ENCODE measurements around the gene CPB1.
"Not testable (repeated sequence)": the region's sequence is repeated elsewhere in the genome, so short reads cannot be mapped to it uniquely, and the experiment has no call there.

Gene CPB1

DNA sequence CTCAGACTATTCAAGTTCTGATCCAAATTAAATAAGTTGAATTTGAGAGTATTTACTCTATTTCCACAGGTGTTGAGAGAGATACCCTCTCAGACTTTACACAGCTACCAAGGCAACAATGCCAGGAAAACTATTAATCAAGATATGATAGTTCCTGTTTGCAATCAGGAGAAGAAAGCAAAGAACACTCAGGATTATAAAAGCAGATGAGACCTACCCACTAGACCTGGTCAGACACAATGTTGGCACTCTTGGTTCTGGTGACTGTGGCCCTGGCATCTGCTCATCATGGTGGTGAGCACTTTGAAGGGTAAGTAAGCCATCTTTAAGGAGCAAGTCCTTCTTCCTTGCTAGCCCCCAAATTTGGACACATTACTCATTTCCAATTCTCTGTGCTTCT, at the start of gene CPB1:
CPB1 (plus strand) TSS at position 227 of the 400 bp plus-strand sequence; CDS start at position 240, 13 bp downstream.
- DNase-seq: no peak

DNA sequence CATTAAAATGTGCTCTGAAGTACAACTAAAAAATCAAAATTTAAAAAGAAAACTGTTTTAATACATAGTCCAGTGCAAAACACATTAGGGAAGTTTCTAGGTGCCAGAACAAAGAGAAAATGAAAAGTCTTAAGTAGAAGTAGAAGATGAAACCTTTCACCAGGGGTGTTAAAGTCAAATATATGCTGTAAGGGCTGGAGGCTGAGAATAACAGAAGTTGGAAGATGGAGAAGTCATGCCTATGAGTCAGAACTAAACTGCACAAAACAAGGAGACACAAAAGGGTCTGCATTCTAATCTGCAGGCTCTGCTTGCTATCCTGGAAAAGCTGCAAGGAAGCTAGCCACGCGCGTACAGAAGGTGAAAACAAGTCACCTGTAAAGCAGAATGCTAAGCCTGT, 48.7 kb upstream of the CPB1 start:
- no peak for DNase-seq

DNA sequence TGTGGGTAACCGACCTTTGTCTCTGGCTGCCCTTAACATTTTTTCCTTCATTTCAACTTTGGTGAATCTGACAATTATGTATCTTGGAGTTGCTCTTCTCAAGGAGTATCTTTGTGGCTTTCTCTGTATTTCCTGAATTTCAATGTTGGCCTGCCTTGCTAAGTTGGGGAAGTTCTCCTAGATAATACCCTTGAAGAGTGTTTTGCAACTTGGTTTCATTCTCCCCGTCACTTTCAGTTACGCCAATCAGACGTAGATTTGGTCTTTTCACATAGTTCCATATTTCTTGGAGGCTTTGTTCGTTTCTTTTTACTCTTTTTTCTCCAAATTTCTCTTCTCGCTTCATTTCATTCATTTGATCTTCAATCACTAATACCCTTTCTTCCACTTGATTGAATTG, 42.6 kb upstream of the CPB1 start:
- DNase-seq: not testable (repeated sequence)

DNA sequence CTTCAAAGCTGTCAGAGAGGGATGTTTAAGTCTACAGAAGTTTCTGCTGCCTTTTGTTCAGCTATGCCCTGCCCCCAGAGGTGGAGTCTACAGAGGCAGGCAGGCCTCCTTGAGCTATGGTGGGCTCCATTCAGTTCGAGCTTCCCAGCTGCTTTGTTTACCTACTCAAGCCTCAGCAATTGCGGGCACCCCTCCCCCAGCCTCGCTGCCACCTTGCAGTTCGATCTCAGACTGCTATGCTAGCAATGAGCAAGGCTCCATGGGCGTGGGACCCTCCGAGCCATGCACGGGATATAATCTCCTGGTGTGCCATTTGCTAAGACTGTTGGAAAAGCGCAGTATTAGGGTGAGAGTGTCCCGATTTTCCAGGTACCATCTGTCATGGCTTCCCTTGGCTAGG, 41.5 kb upstream of the CPB1 start:
- not testable (repeated sequence) for DNase-seq

DNA sequence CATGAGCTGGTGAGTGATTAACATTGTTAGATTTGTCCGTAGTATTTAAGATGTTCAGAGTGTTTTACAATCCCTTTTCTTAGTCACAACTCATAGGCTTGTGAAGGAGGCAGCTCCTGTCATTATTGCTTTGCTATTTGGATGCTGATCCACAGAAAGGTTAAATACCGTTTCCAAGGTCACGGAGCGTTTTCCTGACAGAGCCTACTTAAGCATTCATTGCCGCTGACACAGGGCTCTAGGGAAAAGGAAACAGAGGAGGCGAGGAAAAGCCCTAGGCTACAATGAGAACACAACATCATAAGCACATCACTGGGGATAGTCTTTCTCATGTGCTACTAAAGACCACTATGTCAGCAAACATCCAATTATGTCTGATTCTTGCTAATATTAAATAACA, 38.5 kb upstream of the CPB1 start:
- DNase-seq: no peak

DNA sequence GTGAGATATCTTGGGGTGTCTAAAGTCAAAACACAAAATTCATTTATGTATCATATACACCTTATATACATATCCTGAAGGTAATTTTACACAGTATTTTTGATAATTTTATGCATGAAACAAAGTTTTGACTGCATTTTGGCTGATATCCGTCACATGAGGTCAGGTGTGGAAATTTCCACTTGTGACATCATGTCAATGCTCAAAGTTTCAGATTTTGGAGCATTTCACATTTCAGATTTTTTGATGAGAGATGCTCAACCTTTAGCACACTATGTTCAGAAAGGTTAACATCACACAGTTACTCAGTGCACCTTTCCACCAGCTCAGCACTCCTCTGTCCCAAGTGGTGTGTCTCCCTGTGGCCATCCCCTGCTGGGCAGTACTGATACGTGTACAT, 37.7 kb upstream of the CPB1 start:
- DNase-seq: no peak

DNA sequence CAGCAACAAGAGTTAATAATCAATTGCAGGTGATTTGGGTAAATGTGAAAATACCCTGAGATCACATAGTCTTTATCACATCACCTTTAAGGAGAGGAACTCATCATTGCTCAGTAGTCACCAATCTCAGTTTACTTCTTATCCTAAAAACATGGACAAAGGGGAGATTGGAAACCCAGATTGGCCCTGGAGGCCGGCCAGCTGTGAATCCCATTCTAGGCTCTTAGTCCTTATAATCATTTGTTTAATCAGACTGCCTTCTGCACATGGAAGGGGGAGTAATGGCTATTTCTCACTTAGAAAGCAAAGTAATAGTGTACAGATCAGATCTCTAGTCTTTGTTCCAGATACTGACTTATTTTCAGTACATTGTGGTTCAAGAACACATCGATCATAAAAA, 37.2 kb upstream of the CPB1 start:
- DNase-seq: no peak

DNA sequence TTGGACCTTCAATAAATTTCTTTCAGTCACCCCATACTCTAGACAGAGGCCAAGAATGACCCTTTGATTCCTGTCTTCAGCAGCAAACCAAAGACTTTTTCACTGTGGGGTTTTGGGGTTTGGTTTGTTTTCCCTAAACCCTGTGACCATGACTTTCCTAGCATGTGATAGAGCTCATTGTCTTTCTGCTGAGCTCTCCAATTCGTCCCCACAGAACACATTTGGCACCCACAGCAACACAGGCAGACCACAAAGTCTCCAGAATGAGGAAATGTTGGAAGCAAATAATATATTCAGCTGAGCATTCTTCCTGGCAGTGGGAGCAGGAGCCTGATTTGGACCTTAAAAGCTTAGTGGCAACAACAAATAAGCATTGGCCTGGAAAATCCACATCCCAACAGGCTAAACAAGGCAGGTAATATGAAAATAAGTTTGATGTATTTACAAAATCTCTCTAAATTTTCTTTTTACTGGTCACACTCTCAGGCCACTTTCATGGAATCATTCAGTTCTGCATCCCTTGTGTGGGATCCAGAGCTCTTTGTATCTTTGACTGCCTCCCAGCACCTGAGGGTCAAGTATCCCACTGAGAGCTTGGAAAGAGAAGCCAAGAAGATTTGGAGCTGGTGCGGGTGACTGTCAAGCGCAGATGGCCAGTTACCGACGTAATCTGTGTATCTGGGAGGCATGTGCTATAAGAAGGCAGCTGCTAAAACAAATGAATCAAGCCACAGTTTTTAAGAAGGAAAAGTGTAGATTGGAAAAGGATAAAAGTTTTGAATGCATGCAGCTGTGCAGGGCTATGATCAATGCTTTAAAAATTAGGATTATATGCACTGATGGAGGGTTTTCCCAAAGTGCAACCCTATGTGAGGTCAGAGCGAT, 36.5 kb upstream of the CPB1 start:
- no peak for DNase-seq

DNA sequence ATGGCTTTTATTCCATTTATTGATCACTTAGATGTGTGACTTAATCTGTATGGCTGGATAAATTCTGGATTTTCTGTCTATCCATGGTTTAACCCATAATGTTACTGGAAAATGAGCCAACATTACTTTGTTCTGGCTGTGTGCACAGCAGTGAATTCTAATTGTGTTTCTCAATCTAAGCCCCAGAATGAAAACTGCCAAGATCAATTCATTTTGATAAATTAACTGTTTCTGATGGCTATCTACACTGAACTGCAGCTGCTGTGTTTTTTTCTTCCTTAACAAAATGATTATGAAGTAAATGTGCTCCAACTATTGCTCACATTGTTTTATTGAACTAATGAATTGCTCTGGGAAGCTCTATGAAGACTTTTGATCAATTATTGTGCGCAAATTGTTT, 35.7 kb upstream of the CPB1 start:
- DNase-seq: no peak

DNA sequence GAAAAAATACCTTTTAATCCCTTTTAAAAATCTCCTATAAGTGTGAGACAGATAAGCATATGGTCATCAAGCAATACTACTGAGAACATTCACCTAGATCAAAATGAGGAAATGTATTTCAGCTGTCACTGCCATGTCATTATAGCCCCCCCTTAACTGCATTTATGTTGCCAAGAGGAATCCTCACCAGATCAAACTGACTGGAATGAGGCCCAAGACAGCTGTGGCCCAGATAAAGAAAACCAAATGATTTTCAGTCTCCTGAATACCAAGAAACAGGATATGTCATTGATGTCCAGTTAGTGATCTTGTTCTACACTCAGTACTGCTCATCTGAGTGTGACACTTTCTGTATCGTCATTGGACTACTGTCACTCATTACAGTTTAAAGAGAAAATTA, 35.1 kb upstream of the CPB1 start:
- DNase-seq: no peak

DNA sequence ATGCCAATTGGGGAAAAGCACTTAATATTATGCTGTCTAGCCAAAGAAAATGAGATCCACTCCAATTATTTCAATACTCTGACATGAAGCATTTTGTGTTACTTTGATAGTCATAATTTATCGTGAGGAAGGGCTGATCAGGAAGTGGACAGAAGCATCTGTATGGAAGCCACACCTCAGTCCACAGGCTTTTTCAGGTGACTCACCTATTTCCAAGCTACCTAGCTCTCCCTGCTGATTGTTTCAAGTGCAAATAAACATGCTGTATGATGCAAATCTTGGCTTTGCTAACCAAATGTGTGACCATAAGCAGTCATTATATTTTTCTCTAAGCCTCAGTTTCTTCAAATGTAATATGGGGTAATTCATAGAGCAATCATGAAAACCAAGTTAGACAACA, 30.8 kb upstream of the CPB1 start:
- no peak for DNase-seq

DNA sequence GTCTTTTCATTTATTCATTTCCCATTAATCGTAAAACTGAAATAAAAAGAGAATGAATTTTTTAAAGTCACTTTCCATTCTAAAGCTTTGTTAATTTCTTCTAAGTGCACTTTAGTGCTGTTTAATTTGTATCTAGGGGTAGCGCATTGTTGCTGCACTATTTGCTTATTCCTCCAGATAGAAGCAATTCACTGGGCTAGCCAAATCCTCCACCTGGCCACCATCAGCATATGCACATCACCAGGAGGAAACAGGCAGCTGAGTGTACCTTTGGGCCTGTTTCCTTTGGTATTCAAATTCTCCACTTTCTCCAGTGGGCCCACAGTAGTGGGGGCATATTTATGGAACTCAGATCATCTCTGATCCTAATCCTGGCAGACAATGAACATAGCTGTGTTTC, 29.8 kb upstream of the CPB1 start:
- no peak for DNase-seq

DNA sequence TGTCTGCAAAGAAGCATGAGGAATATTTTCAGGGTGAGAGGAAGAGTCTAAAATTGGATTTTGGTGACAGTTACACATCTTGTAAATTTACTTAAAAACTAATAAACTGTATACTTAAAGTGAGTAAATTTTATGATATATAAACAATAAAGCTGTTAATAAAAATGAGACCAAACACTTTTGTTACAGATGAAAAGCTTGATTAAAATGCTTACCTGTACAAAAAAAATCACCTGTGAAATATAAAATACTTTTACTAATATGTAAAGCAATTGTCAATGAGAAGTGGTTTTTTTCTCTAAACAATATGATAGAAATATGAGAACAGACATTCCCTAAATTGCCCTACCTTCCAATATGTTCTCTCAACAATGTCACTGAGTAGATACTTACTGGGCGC, 27.2 kb upstream of the CPB1 start:
- DNase-seq: no peak

DNA sequence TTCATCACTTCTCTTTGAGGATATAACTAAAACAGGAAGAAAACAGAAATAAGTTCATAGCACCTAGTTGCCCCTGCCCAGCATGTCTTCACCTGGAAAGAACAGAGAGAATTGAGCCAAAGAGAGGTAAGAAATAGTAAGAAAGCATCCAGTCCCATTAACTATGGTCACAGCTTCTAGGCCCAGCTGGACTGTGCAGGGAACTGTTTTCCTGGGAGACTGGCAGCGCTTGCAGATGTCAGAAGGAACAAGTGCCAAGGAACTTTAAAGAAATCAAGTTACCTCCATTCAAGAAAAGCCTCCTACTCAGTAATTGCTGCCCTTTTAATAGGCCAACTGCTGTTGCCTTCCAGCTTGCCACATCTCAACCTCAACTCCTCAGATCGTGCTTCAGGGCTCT, 17.8 kb upstream of the CPB1 start:
- DNase-seq: no peak

DNA sequence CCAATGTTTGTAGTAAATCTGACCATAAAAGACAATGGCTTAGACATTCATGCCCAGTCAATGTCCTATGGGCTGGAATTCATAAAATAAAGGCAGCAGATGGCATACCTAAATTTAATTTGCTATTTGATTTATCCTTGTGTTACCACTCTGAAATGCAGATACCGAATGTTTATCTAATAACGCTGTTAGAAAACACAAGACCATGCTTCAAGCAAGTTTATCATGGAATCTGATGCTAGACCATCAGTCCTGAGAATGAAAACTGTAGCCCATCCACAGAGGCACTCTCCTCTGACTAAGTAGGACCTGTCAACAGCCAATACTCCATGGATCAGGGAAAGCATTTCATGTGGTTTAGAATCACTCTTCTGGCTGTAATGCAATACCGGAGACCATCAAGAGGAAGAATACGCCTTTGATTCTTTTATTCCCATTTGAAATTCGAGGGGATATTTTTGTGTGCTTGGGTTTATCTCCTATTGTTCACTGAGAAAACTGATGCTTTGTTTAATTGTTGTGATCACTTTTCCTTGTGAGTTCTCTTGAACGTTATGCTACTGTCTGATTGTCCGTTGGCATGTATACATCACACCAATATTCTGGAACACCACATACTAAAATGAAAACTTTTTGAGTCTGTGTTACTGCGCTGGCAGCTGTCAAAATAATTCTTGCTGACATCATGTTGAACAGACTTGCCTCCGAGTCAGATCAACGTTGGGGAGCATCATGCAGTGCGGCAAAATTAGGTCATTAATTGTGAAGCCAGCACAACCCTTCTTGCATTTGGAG, 12.1 kb upstream of the CPB1 start:
- no peak for DNase-seq

DNA sequence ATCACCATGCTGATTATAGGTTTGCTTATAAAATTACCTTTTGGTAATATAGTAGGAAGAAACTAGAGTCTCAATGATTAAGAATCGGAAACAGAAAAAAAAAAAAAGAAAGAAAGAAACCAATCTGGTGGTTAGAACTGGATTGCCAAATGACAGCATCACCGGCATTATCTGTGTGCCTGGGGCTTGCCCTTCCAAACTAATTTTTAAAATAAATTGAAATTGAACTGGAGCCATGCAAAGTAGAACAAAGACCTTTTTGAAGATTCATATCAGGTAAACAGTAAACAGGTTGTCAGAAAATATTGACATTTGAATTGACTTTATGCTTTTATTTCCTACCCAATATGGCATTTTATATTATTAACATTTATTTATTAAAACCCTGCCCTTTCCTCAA, 11.2 kb upstream of the CPB1 start:
- DNase-seq: no peak

DNA sequence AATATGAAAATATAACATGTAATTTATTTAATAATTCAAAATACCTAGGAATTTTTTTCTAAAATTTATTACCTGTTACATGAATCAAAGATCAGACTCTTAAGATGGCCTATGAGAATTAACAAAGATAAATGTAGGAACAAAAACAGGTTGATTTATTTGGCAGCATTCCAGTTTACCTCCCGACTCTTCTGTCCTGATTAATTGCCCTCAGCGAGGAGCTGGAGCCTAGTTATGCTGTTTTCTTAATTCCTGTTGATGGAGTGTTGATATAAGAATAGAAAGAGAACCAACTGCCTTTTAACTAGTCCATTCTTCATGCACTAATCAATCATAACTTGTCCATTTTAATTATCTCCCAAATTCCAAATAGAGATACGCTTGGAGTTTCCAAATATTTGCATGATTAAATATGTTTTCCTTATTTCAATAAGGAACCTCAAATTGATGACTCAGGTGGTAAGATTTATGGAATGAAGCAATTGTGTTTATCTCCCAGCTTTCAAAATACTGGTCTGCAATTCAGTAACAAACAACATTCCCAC, 10.6 kb upstream of the CPB1 start:
- DNase-seq: no peak

DNA sequence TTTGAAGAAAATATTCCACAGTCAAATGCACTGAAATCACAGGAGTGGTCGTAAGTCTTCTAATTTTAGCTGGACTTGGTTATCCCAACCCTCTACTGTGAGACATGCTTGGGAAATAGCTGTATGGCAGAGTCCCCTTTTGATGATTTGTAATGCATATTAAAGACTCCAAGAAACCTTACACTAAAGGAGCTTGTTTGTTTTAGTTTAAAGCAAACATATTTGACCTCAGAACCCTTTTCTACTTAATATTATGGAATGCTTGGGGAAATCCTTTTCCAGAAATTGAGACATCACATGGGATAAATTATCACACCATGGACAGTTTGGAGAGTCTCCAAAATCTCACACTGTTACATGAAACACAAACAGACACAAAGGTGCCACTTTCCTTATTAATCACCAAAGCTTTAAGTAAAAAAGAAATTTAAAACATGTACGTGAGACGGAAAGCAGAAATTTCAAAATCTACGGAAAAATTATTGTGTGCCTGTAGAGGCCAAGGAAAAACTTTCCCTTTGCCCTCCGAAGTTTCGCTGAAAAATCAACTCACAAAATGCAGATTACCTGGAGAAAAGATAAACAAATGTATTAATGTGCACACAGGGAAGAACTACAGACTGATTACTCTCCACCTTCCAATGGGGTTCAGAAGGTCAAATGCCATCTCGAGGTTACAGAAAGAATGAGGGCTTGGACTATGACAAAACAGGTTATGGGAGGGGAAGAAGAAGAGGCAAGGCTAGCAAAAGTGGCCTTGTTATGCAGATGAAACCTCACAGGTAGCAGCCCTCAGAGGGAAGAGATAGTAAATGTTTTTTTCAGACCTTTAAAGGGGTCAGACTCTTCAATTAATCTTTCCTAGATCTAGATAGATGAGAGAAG, 7.0 kb upstream of the CPB1 start:
- no peak for DNase-seq

DNA sequence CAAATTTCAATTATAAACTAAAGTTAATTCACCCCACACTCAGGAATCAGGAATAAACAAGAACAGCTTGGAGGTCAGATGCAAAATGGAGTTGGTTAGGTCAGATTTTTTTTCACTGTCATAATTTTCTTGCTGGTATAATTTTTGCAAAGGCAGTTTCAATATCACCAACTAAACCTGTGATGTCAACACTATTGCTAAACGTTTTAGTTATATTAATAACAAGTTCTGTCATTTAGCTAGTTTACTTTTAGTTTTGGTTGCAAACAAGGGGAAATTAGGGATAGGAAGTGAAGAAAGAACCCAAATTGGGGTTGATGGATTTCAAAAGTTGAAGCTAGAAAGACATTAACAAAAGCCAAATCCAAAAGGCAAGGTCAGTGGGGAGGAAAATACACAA, 4.6 kb upstream of the CPB1 start:
- no peak for DNase-seq

DNA sequence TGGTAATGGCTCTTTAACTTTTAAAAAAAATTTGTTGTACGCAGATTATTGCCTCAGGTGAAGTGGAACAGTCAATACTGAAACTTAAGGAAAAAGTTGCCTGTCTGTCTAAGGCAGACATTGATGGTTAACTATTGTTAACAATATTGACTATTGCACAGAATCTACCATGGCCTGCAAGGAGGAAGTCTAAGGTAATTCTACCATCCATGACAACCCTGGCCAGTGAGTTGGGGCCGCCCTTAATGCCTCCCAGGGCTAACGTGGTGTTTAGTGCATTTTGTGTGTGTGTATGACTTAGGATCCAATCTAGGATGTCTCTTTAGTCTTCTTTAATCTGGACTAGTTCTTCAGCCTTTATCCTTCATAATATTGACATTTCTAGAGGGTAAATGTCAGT, 2.1 kb upstream of the CPB1 start:
- DNase-seq: no peak

DNA sequence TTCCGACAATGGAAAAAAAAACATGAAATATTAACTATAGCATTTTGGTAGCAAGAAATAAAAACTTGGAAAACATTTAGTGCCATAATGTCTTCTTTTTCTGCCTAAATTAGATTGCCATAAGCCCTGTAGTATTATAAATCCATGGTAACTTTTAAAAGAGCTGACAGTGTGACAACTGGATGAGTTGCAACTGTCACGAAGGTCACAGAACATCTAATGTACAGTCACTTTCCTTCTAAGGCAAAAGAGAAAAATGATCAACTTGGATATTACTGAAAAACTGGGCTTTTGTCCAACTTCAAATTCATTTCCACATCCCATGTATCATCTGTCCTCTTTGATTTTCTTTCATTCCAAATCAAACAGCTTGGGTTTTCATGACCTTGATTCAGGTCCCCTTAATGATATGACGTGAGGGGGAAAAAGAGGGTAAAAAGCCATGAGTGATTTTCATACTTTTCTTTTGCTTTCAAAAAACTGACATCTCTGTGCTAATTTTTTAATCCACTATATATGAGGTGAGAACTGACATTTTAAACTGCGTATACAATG, 602 bp downstream of the CPB1 start:
- no peak for DNase-seq

DNA sequence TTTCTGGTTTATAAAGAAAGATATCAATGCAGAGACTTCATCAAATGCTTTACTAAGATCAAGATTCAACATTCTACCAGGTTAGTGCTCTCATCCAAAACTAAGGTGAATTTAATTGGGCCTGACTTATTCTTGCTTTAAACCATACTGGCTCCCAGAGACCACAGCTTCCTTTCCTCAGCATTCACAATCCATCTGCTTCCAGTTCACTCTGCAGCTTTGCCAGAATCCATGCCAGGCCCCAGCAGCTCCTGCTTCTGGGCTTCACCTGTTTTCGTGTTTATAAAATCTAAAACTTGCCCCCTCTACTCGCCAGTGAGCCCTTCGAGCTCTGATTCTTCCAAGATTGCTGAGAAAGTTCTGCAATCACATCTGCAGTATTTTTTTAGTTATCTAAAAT, 2.3 kb downstream of the CPB1 start:
- no peak for DNase-seq

DNA sequence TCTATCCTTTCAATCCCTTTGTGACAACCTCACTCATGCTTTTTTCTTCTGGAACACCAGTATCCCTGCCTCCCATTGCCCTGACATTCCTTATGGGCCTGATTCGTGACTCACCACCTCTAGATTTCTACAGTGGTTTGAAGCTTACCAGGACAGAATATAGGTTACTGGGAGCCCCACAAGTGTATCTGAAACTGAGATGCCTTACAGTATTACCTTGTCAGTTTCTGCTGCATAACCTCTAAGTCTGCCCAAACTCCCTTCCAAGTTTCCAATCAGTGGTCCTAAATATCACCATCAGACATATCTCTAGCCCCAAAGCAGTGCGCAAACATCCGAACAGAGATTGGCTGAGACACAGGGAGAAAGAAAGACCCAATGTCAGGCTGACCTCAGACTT, 5.6 kb downstream of the CPB1 start:
- no peak for DNase-seq
